Testis (tissue), 3 donors: ENCODE data around the gene NOD2. TPM values are rescaled to one million over a fixed set of nuclear protein-coding genes. Genes with fewer than 3 reads are reported as not detected.

Source experiments
- DNase-seq: peaks from one replicate; pipeline ENCODE4 v3.0.0-alpha.2; 2019
- H3K27ac ChIP-seq, 2 donors: fragments of 200-600 bp; sonication (generic); one replicate each; pipeline ENCODE4 v1.5.1; 2019
- H3K27me3 ChIP-seq: fragments of 200-600 bp; sonication (generic); one replicate; pipeline ENCODE4 v1.5.1; 2019
- H3K36me3 ChIP-seq: fragments of 200-600 bp; sonication (generic); one replicate; pipeline ENCODE4 v1.5.1; 2017; ENCODE audit warnings: low read depth; ENCODE audit errors: missing control alignments
- H3K4me1 ChIP-seq: fragments of 200-600 bp; sonication (generic); one replicate; pipeline ENCODE4 v1.5.1; 2019
- H3K4me3 ChIP-seq, 2 donors: fragments of 200-600 bp; sonication (generic); one replicate each; pipeline ENCODE4 v1.5.1; 2017 to 2019
- H3K9me3 ChIP-seq: fragments of 200-600 bp; sonication (generic); one replicate; pipeline ENCODE4 v1.5.1; 2017
- CTCF ChIP-seq, 3 experiments: fragments of 450-650 bp in 2 of 3; fragments of 200-600 bp in 1 of 3; sonication (generic) in 1 of 3; IDR thresholded peaks; one replicate each; pipeline ENCODE4 v1.5.1; 2016 to 2019; ENCODE audit warnings: antibody characterized with exemption in 3 of 3, mild to moderate bottlenecking in 2 of 3, moderate library complexity in 1 of 3
- POLR2A ChIP-seq: fragments of 450-650 bp; IDR thresholded peaks from one replicate; pipeline ENCODE4 v1.6.1; 2017; ENCODE audit warnings: antibody characterized with exemption, mild to moderate bottlenecking, moderate library complexity
- WGBS, 2 donors: methylation state at CpG; one replicate each; pipeline ENCODE4 v1.1.5; 2018; 5-methylcytosine and 5-hydroxymethylcytosine counted together
- intact Hi-C: fragments of 100-400 bp; cut with DNase I; formaldehyde crosslinking; loops from one replicate; pipeline ENCODE4 v1.15.1; 2023; ENCODE audit warnings: low total_unique reads
- microRNA-seq, 2 donors: library from miRNA; unstranded; fragments of <30 nt; microRNA quantifications; one replicate each; pipeline ENCODE4, GENCODE V29; 2016; ENCODE audit warnings: borderline number of aligned reads in 2 of 2, borderline replicate concordance in 1 of 2
- polyA plus RNA-seq: library from polyadenylated mRNA; stranded (reverse); fragments of 350-450 nt; fragmentation: Illumina TruSeq; extraction: RNeasy Lipid Tissue Mini Kit (QIAGEN cat#74804); gene quantifications from one replicate; pipeline ENCODE4 v1.2.3, GENCODE V29; 2014; ENCODE audit warnings: low read depth, low replicate concordance; ENCODE audit not compliant: insufficient read depth
- small RNA-seq, 2 donors: library from RNA; depleted of rRNA; stranded (forward); fragments of <200 nt; gene quantifications; one replicate each; pipeline ENCODE3, GENCODE V24; 2016
- total RNA-seq, 2 donors: library from RNA; depleted of rRNA; stranded (reverse); fragments of >200 nt; gene quantifications; one replicate each; pipeline ENCODE4 v1.2.3, GENCODE V29; 2016

Gene NOD2
- total and polyA plus RNA-seq, 3 donors from 2014 or later: 1.6 to 4.1 (median 1.7) TPM

DNA sequence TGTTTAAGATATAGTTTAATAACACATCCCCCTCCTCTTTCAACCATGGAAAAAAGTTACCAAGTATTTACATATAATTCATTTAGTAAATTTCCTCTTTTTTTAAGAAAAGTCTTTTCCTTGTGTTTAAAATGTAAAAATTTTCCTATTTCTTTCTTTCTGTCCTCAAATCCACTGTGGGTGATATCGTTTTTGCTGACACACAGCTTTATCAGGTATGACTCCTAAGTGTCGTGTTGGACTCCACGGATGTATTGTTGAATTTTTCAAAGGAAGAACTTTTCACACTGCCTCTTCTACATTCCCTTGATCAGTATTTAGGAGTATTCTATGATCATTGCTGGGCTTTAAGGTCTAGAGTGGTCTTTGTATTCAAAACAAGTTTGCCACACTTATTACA lies 81.6 kb downstream of the NOD2 start:
- DNase-seq: no peak
- Histone ChIP-seq H3K4me3 (no peak overlapping the region), H3K9me3 (no peaks in the 10 kb centered on the region), H3K4me1 (no peaks in the 10 kb centered on the region), H3K27ac (no peak overlapping the region), H3K36me3 (no peaks in the 10 kb centered on the region), H3K27me3 (no peaks in the 10 kb centered on the region)
- WGBS, 2 donors: 91 to 94% methylated on average over 3 of the region's 3 CpGs
- no peak for TF ChIP-seq POLR2A
- no peak for TF ChIP-seq CTCF (IDR thresholded peaks at IDR 0.05)
- intact Hi-C loops: no loop called here

GRCh38 chr16:50776037-50776436 lies 82.6 kb downstream of the NOD2 start:
- Histone ChIP-seq H3K27me3 (no peaks in the 10 kb centered on the region), H3K36me3 (no peaks in the 10 kb centered on the region), H3K4me1 (no peaks in the 10 kb centered on the region), H3K9me3 (no peaks in the 10 kb centered on the region), H3K27ac (no peak overlapping the region), H3K4me3 (no peak overlapping the region)
- WGBS, 2 donors: 86 to 91% methylated on average over 1 of the region's 1 CpG
- intact Hi-C loops: no loop called here
- no peak for TF ChIP-seq CTCF (IDR thresholded peaks at IDR 0.05)
- TF ChIP-seq POLR2A: no peak
- no peak for DNase-seq

GRCh38 chr16:50778284-50779163 lies 85.1 kb downstream of the NOD2 start:
- no peaks in the 10 kb centered on the region for H3K27me3 ChIP-seq
- 68 to 76% methylated on average over 1 of the region's 1 CpG for WGBS, 2 donors
- intact Hi-C loops: no loop called here
- H3K9me3 ChIP-seq: no peaks in the 10 kb centered on the region
- H3K4me1 ChIP-seq: no peaks in the 10 kb centered on the region
- TF ChIP-seq CTCF (IDR thresholded peaks at IDR 0.05) (no peak), POLR2A (no peak)
- H3K27ac ChIP-seq: no peak overlapping the region
- H3K4me3 ChIP-seq: no peak overlapping the region
- DNase-seq: no peak
- H3K36me3 ChIP-seq: no peaks in the 10 kb centered on the region

DNA sequence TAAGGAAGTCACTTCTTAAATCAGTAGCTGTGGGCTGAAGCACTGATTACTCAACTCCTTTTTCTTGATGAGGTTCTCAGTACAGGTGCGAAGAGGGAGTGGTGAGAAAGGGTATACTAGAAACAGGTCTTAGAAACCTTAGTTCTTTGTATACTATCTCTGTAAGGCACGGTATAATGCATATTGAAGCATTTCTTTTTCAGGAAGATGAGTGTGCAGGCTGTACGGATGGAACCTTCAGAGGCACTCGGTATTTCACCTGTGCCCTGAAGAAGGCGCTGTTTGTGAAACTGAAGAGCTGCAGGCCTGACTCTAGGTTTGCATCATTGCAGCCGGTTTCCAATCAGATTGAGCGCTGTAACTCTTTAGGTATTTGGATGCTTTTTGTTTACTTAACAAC lies 87.6 kb downstream of the NOD2 start:
- Histone ChIP-seq H3K36me3 (no peaks in the 10 kb centered on the region), H3K27me3 (no peaks in the 10 kb centered on the region), H3K27ac (no peak overlapping the region), H3K4me1 (no peaks in the 10 kb centered on the region), H3K4me3 (no peak overlapping the region), H3K9me3 (no peaks in the 10 kb centered on the region)
- intact Hi-C loops: no loop called here
- whole genome bisulfite sequencing, 2 donors: 79 to 84% methylated on average over 7 of the region's 7 CpGs
- no peak for TF ChIP-seq POLR2A
- DNase-seq: no peak

GRCh38 chr16:50781518-50781917 lies 88.1 kb downstream of the NOD2 start:
- no peaks in the 10 kb centered on the region for H3K27me3 ChIP-seq
- no peak for DNase-seq
- TF ChIP-seq POLR2A (no peak), CTCF (IDR thresholded peaks at IDR 0.05) (no peak)
- no peaks in the 10 kb centered on the region for H3K4me1 ChIP-seq
- H3K9me3 ChIP-seq: no peaks in the 10 kb centered on the region
- H3K4me3 ChIP-seq: no peak overlapping the region
- no peaks in the 10 kb centered on the region for H3K36me3 ChIP-seq
- intact Hi-C loops: no loop called here
- 82 to 92% methylated on average over 3 of the region's 3 CpGs for WGBS, 2 donors
- H3K27ac ChIP-seq: no peak overlapping the region

Small RNA genes within 50 kb of the gene (microRNA-seq; reads per million reads assigned to microRNA genes)
- gene MIR3181: 0 reads per million in 2 donors

Small RNA genes within 50 kb of the gene (small RNA-seq; reads per million reads assigned to genes)
- gene MIR3181: 0 reads per million in 2 donors

Other genes starting within 250 kb of the NOD2 start
- 10 to 100 TPM in 1 of 2 donors, 1 to 10 TPM in 1; 8.4 to 14.4 TPM for gene NKD1, start 145.2 kb upstream of the NOD2 start, total RNA-seq
- gene NKD1, start 145.2 kb upstream of the NOD2 start, polyA plus RNA-seq: 5.9 TPM
- 1 to 10 TPM in 1 of 2 donors, under 1 TPM in 1; 0.63 to 1.8 TPM for gene SNX20, start 12.3 kb upstream of the NOD2 start, total RNA-seq
- gene SNX20, start 12.3 kb upstream of the NOD2 start, polyA plus RNA-seq: 2.1 TPM
- gene CYLD, start 48.5 kb downstream of the NOD2 start, total RNA-seq: 10 to 100 TPM; 37.4 to 48.4 TPM
- 89.3 TPM for gene CYLD, start 48.5 kb downstream of the NOD2 start, polyA plus RNA-seq